Smooth muscle cell (in vitro differentiated cells): ENCODE measurements around the gene KIAA1191. TPM values are rescaled to one million over a fixed set of nuclear protein-coding genes. Genes with fewer than 3 reads are reported as not detected.

Source experiments
- DNase-seq: peaks from one replicate; lab custom pipeline; 2025; ENCODE audit not compliant: unreplicated experiment; lab: John Stamatoyannopoulos, UW
- H2AFZ ChIP-seq: fragments of 200-600 bp; sonication (generic); 2 replicates; pipeline ENCODE4 v1.6.0; 2016; ENCODE audit warnings: antibody characterized with exemption, low read depth, mild to moderate bottlenecking
- H3F3A ChIP-seq: fragments of 200-600 bp; sonication (generic); 2 replicates; pipeline ENCODE4 v1.6.0; 2017; ENCODE audit warnings: antibody characterized with exemption, low read depth
- H3K27ac ChIP-seq: fragments of 200-600 bp; sonication (generic); 2 replicates; pipeline ENCODE4 v1.5.1; 2016; ENCODE audit warnings: low read depth, mild to moderate bottlenecking
- H3K27me3 ChIP-seq: fragments of 200-600 bp; sonication (generic); 2 replicates; pipeline ENCODE4 v1.6.1; 2016; ENCODE audit warnings: low read depth, mild to moderate bottlenecking
- H3K36me3 ChIP-seq: fragments of 200-600 bp; sonication (generic); 2 replicates; pipeline ENCODE4 v1.5.1; 2016; ENCODE audit warnings: low read depth
- H3K4me1 ChIP-seq: fragments of 200-600 bp; sonication (generic); 2 replicates; pipeline ENCODE4 v1.5.1; 2016; ENCODE audit warnings: low read depth
- H3K4me2 ChIP-seq: fragments of 200-600 bp; sonication (generic); 2 replicates; pipeline ENCODE4 v1.6.0; 2016; ENCODE audit warnings: mild to moderate bottlenecking
- H3K4me3 ChIP-seq: fragments of 200-600 bp; sonication (generic); 2 replicates; pipeline ENCODE4 v1.5.1; 2016; ENCODE audit warnings: mild to moderate bottlenecking
- H3K79me2 ChIP-seq: fragments of 200-600 bp; sonication (generic); 2 replicates; pipeline ENCODE4 v1.6.0; 2016; ENCODE audit warnings: low read depth, mild to moderate bottlenecking
- H3K9ac ChIP-seq: fragments of 200-600 bp; sonication (generic); 2 replicates; pipeline ENCODE4 v1.6.0; 2016; ENCODE audit warnings: low read depth
- H3K9me3 ChIP-seq: fragments of 200-600 bp; sonication (generic); replicated peaks from 2 replicates; pipeline ENCODE4 v1.5.1; 2016; ENCODE audit warnings: low read depth
- H4K20me1 ChIP-seq: fragments of 200-600 bp; sonication (generic); 2 replicates; pipeline ENCODE4 v1.6.0; 2016; ENCODE audit warnings: low read depth
- CTCF ChIP-seq: fragments of 200-600 bp; sonication (generic); IDR thresholded peaks from 2 replicates; pipeline ENCODE4 v1.5.1; 2017; ENCODE audit warnings: borderline replicate concordance, mild to moderate bottlenecking, antibody characterized with exemption; ENCODE audit not compliant: insufficient read depth, poor library complexity, severe bottlenecking
- WGBS: methylation state at CpG from one replicate; pipeline ENCODE4 v1.1.7; 2016; ENCODE audit warnings: low lambda C conversion rate; 5-methylcytosine and 5-hydroxymethylcytosine counted together
- polyA plus RNA-seq: library from polyadenylated mRNA; unstranded; fragments of >200 nt; fragmentation: Nextera tagmentation; extraction: Ambion mirVana; gene quantifications from 2 replicates; pipeline ENCODE4 v1.2.1, GENCODE V29; 2016
- total RNA-seq: library from RNA; depleted of rRNA; stranded (reverse); fragments of >200 nt; gene quantifications from 2 replicates; pipeline ENCODE4 v1.2.3, GENCODE V29; 2014

Gene KIAA1191
- total and polyA plus RNA-seq, 2 experiments from 2014 or later, result 71.6 to 80.3 TPM

- Histone ChIP-seq H3K79me2 (no peaks in the 10 kb centered on the region), H3K27ac (no peak overlapping the region), H3K9me3 (no peaks in the 10 kb centered on the region), H3K4me3 (no peak overlapping the region), H3K27me3 (no peaks in the 10 kb centered on the region), H3K9ac (no peak overlapping the region), H3K36me3 (no peaks in the 10 kb centered on the region), H3K4me2 (no peak overlapping the region), H3F3A (no peaks in the 10 kb centered on the region), H2AFZ (no peak overlapping the region), H4K20me1 (no peaks in the 10 kb centered on the region), H3K4me1 (peaks cover 3% of the 10 kb centered on the region)
- no peak for DNase-seq
- 92% methylated on average over 9 of the region's 9 CpGs for WGBS
- TF ChIP-seq CTCF, result no peak
Observed at GRCh38 chr5:176394096-176394495, 32.5 kb upstream of the KIAA1191 start.

GRCh38 chr5:176392526-176392925 lies 31.0 kb upstream of the KIAA1191 start:
- Histone ChIP-seq H3K27ac (no peak overlapping the region), H3K36me3 (no peaks in the 10 kb centered on the region), H4K20me1 (no peaks in the 10 kb centered on the region), H3K4me3 (no peak overlapping the region), H3K9me3 (no peaks in the 10 kb centered on the region), H2AFZ (no peak overlapping the region), H3K4me2 (no peak overlapping the region), H3K9ac (no peak overlapping the region), H3F3A (no peaks in the 10 kb centered on the region), H3K4me1 (peaks cover 7% of the 10 kb centered on the region), H3K27me3 (no peaks in the 10 kb centered on the region), H3K79me2 (peaks cover 6% of the 10 kb centered on the region)
- TF ChIP-seq CTCF, result no peak
- DNase-seq, result no peak
- 97% methylated on average over 11 of the region's 11 CpGs for WGBS

- H3K4me3 ChIP-seq, result no peak overlapping the region
- no peaks in the 10 kb centered on the region for H3K27me3 ChIP-seq
- WGBS, result 95% methylated on average over 4 of the region's 4 CpGs
Observed at GRCh38 chr5:176391999-176392398, 30.4 kb upstream of the KIAA1191 start.

More at GRCh38 chr5:176391999-176392398, 30.4 kb upstream of the KIAA1191 start:
- Histone ChIP-seq H3K27ac (no peak overlapping the region), H3K4me2 (no peak overlapping the region), H3K4me1 (peaks cover 13% of the 10 kb centered on the region), H3F3A (no peaks in the 10 kb centered on the region), H2AFZ (no peak overlapping the region), H3K9ac (no peak overlapping the region), H3K9me3 (no peaks in the 10 kb centered on the region), H3K79me2 (peaks cover 12% of the 10 kb centered on the region), H4K20me1 (no peaks in the 10 kb centered on the region), H3K36me3 (no peaks in the 10 kb centered on the region)
- DNase-seq, result no peak
- no peak for TF ChIP-seq CTCF
